ENCODE data around the gene GBX2.

- TF ChIP-seq, protein P1, sequence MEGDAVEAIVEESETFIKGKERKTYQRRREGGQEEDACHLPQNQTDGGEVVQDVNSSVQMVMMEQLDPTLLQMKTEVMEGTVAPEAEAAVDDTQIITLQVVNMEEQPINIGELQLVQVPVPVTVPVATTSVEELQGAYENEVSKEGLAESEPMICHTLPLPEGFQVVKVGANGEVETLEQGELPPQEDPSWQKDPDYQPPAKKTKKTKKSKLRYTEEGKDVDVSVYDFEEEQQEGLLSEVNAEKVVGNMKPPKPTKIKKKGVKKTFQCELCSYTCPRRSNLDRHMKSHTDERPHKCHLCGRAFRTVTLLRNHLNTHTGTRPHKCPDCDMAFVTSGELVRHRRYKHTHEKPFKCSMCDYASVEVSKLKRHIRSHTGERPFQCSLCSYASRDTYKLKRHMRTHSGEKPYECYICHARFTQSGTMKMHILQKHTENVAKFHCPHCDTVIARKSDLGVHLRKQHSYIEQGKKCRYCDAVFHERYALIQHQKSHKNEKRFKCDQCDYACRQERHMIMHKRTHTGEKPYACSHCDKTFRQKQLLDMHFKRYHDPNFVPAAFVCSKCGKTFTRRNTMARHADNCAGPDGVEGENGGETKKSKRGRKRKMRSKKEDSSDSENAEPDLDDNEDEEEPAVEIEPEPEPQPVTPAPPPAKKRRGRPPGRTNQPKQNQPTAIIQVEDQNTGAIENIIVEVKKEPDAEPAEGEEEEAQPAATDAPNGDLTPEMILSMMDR (IDR thresholded peaks at IDR 0.05) = no peak
- TF ChIP-seq POLR2AphosphoS5 (IDR thresholded peaks at IDR 0.05) (no peak), POLR2A (IDR thresholded peaks at IDR 0.05) (no peak)
Observed at GRCh38 chr2:236146436-236146835, 21.8 kb downstream of the GBX2 start.
